CD4-positive, CD25-positive, alpha-beta regulatory T cell (primary cell): ENCODE results near the gene MAPK6. TPM values are rescaled to one million over a fixed set of nuclear protein-coding genes. Genes with fewer than 3 reads are reported as not detected.

Experiments used
- ATAC-seq, 2 donors: fragments of 150-1000 bp; cut with Tn5 transposase; one replicate each; pipeline ENCODE4 v1.10.0; 2021; ENCODE audit warnings: low read depth in 2 of 2, moderate number of reproducible peaks in 2 of 2, moderate library complexity in 1 of 2
- DNase-seq, 3 donors: peaks; one replicate each; pipeline versions ENCODE4 v3.0.0 to v3.0.0-alpha.2; 2012 to 2022; ENCODE audit warnings: mixed read lengths in 1 of 3
- H3K27ac ChIP-seq: one replicate; pipeline ENCODE4 v1.7.0; 2013; ENCODE audit warnings: mild to moderate bottlenecking, low read length; ENCODE audit not compliant: insufficient read depth, poor library complexity, severe bottlenecking
- H3K27me3 ChIP-seq: one replicate; pipeline ENCODE4 v1.7.0; 2013; ENCODE audit warnings: low read length; ENCODE audit not compliant: control insufficient read depth, insufficient read depth
- H3K36me3 ChIP-seq: one replicate; pipeline ENCODE4 v1.7.0; 2013; ENCODE audit warnings: mild to moderate bottlenecking, low read length, moderate library complexity; ENCODE audit not compliant: control insufficient read depth, insufficient read depth
- H3K4me1 ChIP-seq: 2 replicates; pipeline ENCODE4 v1.7.0; 2013; ENCODE audit warnings: mild to moderate bottlenecking, low read length; ENCODE audit not compliant: insufficient read depth, control insufficient read depth, poor library complexity, severe bottlenecking
- H3K4me3 ChIP-seq: one replicate; pipeline ENCODE4 v1.7.0; 2013; ENCODE audit warnings: low read depth, mild to moderate bottlenecking, low read length, moderate library complexity
- H3K9me3 ChIP-seq, 2 experiments: 1 replicate in 1 of 2; 2 replicates in 1 of 2; pipeline ENCODE4 v1.7.0; 2013; ENCODE audit warnings: low read length in 2 of 2, mild to moderate bottlenecking in 1 of 2, moderate library complexity in 1 of 2; ENCODE audit not compliant: control insufficient read depth in 2 of 2
- H3K27ac Mint-ChIP-seq, 3 donors: one replicate each; pipeline ENCODE4 v1.8.0; 2020 to 2022; ENCODE audit warnings: mild to moderate bottlenecking in 3 of 3, mixed read lengths in 3 of 3, moderate library complexity in 2 of 3
- H3K27me3 Mint-ChIP-seq: one replicate; pipeline ENCODE4 v1.8.0; 2022; ENCODE audit warnings: mild to moderate bottlenecking, mixed read lengths
- H3K36me3 Mint-ChIP-seq: one replicate; pipeline ENCODE4 v1.8.0; 2020; ENCODE audit warnings: mixed read lengths
- H3K4me1 Mint-ChIP-seq, 4 donors: one replicate each; pipeline ENCODE4 v1.8.0; 2020 to 2022; ENCODE audit warnings: mixed read lengths in 4 of 4, mild to moderate bottlenecking in 1 of 4
- H3K4me3 Mint-ChIP-seq, 4 donors: one replicate each; pipeline ENCODE4 v1.8.0; 2020 to 2022; ENCODE audit warnings: mild to moderate bottlenecking in 4 of 4, mixed read lengths in 4 of 4, moderate library complexity in 3 of 4
- H3K9me3 Mint-ChIP-seq, 7 donors: one replicate each; pipeline ENCODE4 v1.8.0; 2020 to 2022; ENCODE audit warnings: mixed read lengths in 7 of 7, mild to moderate bottlenecking in 3 of 7, moderate library complexity in 2 of 7
- polyA plus RNA-seq, 4 donors: library from polyadenylated mRNA; unstranded; fragments of 300-500 nt; fragmentation: Illumina TruSeq; gene quantifications; one replicate each; pipeline ENCODE4 v1.2.3, GENCODE V29; 2021
- total RNA-seq: library from RNA; stranded (reverse); gene quantifications from one replicate; pipeline ENCODE4 v1.2.3, GENCODE V29; 2022

Gene MAPK6
- total and polyA plus RNA-seq, 5 donors from 2014 or later, result 8.2 to 49.4 (median 11.1) TPM

GRCh38 chr15:52012210-52012609 is 6.8 kb upstream of the MAPK6 start:
- H3K4me3 Mint-ChIP-seq, result no peak overlapping the region
- no peak for DNase-seq
- Histone ChIP-seq H3K4me1 (peaks cover 11% of the 10 kb centered on the region), H3K4me3 (no peak overlapping the region), H3K9me3 (no peaks in the 10 kb centered on the region), H3K36me3 (no peaks in the 10 kb centered on the region), H3K27me3 (no peaks in the 10 kb centered on the region), H3K27ac (no peak overlapping the region)
- H3K9me3 Mint-ChIP-seq, result no peaks in the 10 kb centered on the region
- no peak for ATAC-seq
- H3K4me1 Mint-ChIP-seq, result peaks cover 12 to 23% (median 22%) of the 10 kb centered on the region in 4 donors
- no peaks in the 10 kb centered on the region for H3K27me3 Mint-ChIP-seq
- no peaks in the 10 kb centered on the region for H3K36me3 Mint-ChIP-seq
- H3K27ac Mint-ChIP-seq, result no peak overlapping the region

GRCh38 chr15:52013151-52013791 is 5.7 kb upstream of the MAPK6 start:
- H3K36me3 ChIP-seq, result no peaks in the 10 kb centered on the region
- Mint-ChIP-seq H3K27me3 (no peaks in the 10 kb centered on the region), H3K27ac (no peak overlapping the region), H3K9me3 (no peaks in the 10 kb centered on the region), H3K4me1 (peaks cover 14 to 23% (median 17%) of the 10 kb centered on the region in 4 donors), H3K36me3 (no peaks in the 10 kb centered on the region), H3K4me3 (peak overlapping the region in 1 of 4 donors; percentile 47)
- no peaks in the 10 kb centered on the region for H3K27me3 ChIP-seq
- no peak overlapping the region for H3K27ac ChIP-seq
- DNase-seq (peak in 1 of 3 donors; percentile 29), ATAC-seq (no peak)
- H3K4me1 ChIP-seq, result peaks cover 6% of the 10 kb centered on the region
- H3K9me3 ChIP-seq, result no peaks in the 10 kb centered on the region
- H3K4me3 ChIP-seq, result no peak overlapping the region

- no peaks in the 10 kb centered on the region for H3K27me3 ChIP-seq
- Mint-ChIP-seq H3K27ac (no peak overlapping the region), H3K4me1 (peaks cover 6 to 20% (median 9%) of the 10 kb centered on the region in 4 donors), H3K9me3 (no peaks in the 10 kb centered on the region), H3K4me3 (no peak overlapping the region), H3K27me3 (no peaks in the 10 kb centered on the region), H3K36me3 (no peaks in the 10 kb centered on the region)
- no peaks in the 10 kb centered on the region for H3K9me3 ChIP-seq
- peaks cover 5% of the 10 kb centered on the region for H3K4me1 ChIP-seq
- H3K36me3 ChIP-seq, result no peaks in the 10 kb centered on the region
- DNase-seq, result no peak
- ATAC-seq, result no peak
- no peak overlapping the region for H3K27ac ChIP-seq
- H3K4me3 ChIP-seq, result no peak overlapping the region
These were observed 4.4 kb upstream of the MAPK6 start for GRCh38 chr15:52014616-52015015.

GRCh38 chr15:52016316-52016715 is 2.7 kb upstream of the MAPK6 start:
- Histone ChIP-seq H3K4me3 (no peak overlapping the region), H3K27me3 (no peaks in the 10 kb centered on the region), H3K4me1 (peaks cover 18% of the 10 kb centered on the region), H3K27ac (no peak overlapping the region), H3K9me3 (no peaks in the 10 kb centered on the region), H3K36me3 (no peaks in the 10 kb centered on the region)
- Mint-ChIP-seq H3K27ac (no peak overlapping the region), H3K27me3 (no peaks in the 10 kb centered on the region), H3K4me3 (peak overlapping the region in 1 of 4 donors; percentile 62), H3K36me3 (no peaks in the 10 kb centered on the region), H3K9me3 (no peaks in the 10 kb centered on the region), H3K4me1 (peaks cover 19 to 33% (median 24%) of the 10 kb centered on the region in 4 donors)
- ATAC-seq (no peak), DNase-seq (no peak)

GRCh38 chr15:52018244-52018643 is 775 bp upstream of the MAPK6 start:
- Mint-ChIP-seq H3K4me1 (peaks cover 23 to 40% (median 36%) of the 10 kb centered on the region in 4 donors), H3K36me3 (no peaks in the 10 kb centered on the region), H3K9me3 (no peaks in the 10 kb centered on the region), H3K27me3 (no peaks in the 10 kb centered on the region), H3K27ac (peak overlapping the region; percentile 77 to 98 (median 95)), H3K4me3 (peak overlapping the region; percentile 95 to 99 (median 97))
- no peaks in the 10 kb centered on the region for H3K36me3 ChIP-seq
- no peaks in the 10 kb centered on the region for H3K27me3 ChIP-seq
- ATAC-seq (no peak), DNase-seq (no peak)
- H3K4me1 ChIP-seq, result peaks cover 29% of the 10 kb centered on the region
- H3K4me3 ChIP-seq, result peak overlapping the region; percentile 76
- H3K9me3 ChIP-seq, result no peaks in the 10 kb centered on the region
- peak overlapping the region; percentile 88 for H3K27ac ChIP-seq

- DNase-seq, result peak; percentile 53 to 72 (median 57)
- peak; percentile 55 to 56 for ATAC-seq
- Histone ChIP-seq H3K9me3 (no peaks in the 10 kb centered on the region), H3K27ac (peak overlapping the region; percentile 88), H3K4me3 (peak overlapping the region; percentile 93), H3K27me3 (no peaks in the 10 kb centered on the region), H3K36me3 (no peaks in the 10 kb centered on the region), H3K4me1 (peaks cover 29% of the 10 kb centered on the region)
- H3K4me1 Mint-ChIP-seq, result peaks cover 25 to 48% (median 34%) of the 10 kb centered on the region in 4 donors
- H3K27me3 Mint-ChIP-seq, result no peaks in the 10 kb centered on the region
- peaks cover 0 to 1% (median 0%) of the 10 kb centered on the region in 7 donors for H3K9me3 Mint-ChIP-seq
- no peaks in the 10 kb centered on the region for H3K36me3 Mint-ChIP-seq
- peak overlapping the region; percentile 95 to 98 (median 97) for H3K27ac Mint-ChIP-seq
- peak overlapping the region; percentile 95 to 99 (median 97) for H3K4me3 Mint-ChIP-seq
These were observed 588 bp downstream of the MAPK6 start for GRCh38 chr15:52019394-52020220.

GRCh38 chr15:52020221-52021085 is 1.4 kb downstream of the MAPK6 start:
- Histone ChIP-seq H3K9me3 (no peaks in the 10 kb centered on the region), H3K36me3 (no peaks in the 10 kb centered on the region), H3K27ac (peak overlapping the region; percentile 80), H3K4me1 (peaks cover 29% of the 10 kb centered on the region), H3K4me3 (peak overlapping the region; percentile 93), H3K27me3 (no peaks in the 10 kb centered on the region)
- Mint-ChIP-seq H3K27me3 (no peaks in the 10 kb centered on the region), H3K36me3 (no peaks in the 10 kb centered on the region), H3K4me1 (peaks cover 25 to 48% (median 34%) of the 10 kb centered on the region in 4 donors), H3K4me3 (peak overlapping the region; percentile 90 to 99 (median 93)), H3K27ac (peak overlapping the region; percentile 92 to 96 (median 96)), H3K9me3 (peaks cover 0 to 1% (median 0%) of the 10 kb centered on the region in 7 donors)
- peak in 1 of 3 donors; percentile 41 for DNase-seq
- no peak for ATAC-seq
